NCI-H510A treated with DMSO at 0.1 percent for 48 hours (cell line): ENCODE results near the gene RBFA.

Source experiments
- DNase-seq: peaks from one replicate; lab custom pipeline; 2025; lab: John Stamatoyannopoulos, UW

RBFA gene

GRCh38 chr18:80074697-80075096 lies 40.5 kb downstream of the RBFA start:
- no peak for DNase-seq

- no peak for DNase-seq
Measured at GRCh38 chr18:80075940-80076339, 41.7 kb downstream of the RBFA start.

GRCh38 chr18:80076379-80076778 lies 42.1 kb downstream of the RBFA start:
- DNase-seq: no peak

GRCh38 chr18:80077873-80078272 lies 43.6 kb downstream of the RBFA start:
- no peak for DNase-seq
